Neutrophil (primary cell): Measurements from ENCODE around the gene FEZF1.

ENCODE experiments used
- H3K27ac ChIP-seq: fragments of 200-600 bp; sonication (generic); 2 replicates; pipeline ENCODE4 v1.5.1; 2016; ENCODE audit warnings: mild to moderate bottlenecking, moderate library complexity
- H3K27me3 ChIP-seq: fragments of 200-600 bp; sonication (generic); 2 replicates; pipeline ENCODE4 v1.6.0; 2016; ENCODE audit warnings: mild to moderate bottlenecking
- H3K36me3 ChIP-seq: fragments of 200-600 bp; sonication (generic); 2 replicates; pipeline ENCODE4 v1.5.1; 2017
- H3K4me1 ChIP-seq, 2 experiments: fragments of 200-600 bp in 1 of 2; sonication (generic) in 1 of 2; 1 replicate in 1 of 2; 2 replicates in 1 of 2; pipeline versions ENCODE4 v1.5.1 to v1.6.1; 2013 to 2016; ENCODE audit warnings: low read depth in 1 of 2, low read length in 1 of 2, mild to moderate bottlenecking in 1 of 2, moderate library complexity in 1 of 2; ENCODE audit not compliant: control insufficient read depth in 1 of 2, insufficient read depth in 1 of 2
- H3K4me3 ChIP-seq, 2 experiments: fragments of 200-600 bp in 1 of 2; sonication (generic) in 1 of 2; 1 replicate in 1 of 2; 2 replicates in 1 of 2; pipeline ENCODE4 v1.5.1; 2013 to 2016; ENCODE audit warnings: low read depth in 1 of 2, low read length in 1 of 2, mild to moderate bottlenecking in 1 of 2, moderate library complexity in 1 of 2
- H3K9me3 ChIP-seq: fragments of 200-600 bp; sonication (generic); 2 replicates; pipeline ENCODE4 v1.5.1; 2016
- TF ChIP-seq, protein P1 (sequence below): fragments of 200-600 bp; sonication (generic); IDR thresholded peaks from 2 replicates; pipeline ENCODE4 v1.5.1; 2016; ENCODE audit warnings: antibody characterized with exemption

The FEZF1 gene

DNA sequence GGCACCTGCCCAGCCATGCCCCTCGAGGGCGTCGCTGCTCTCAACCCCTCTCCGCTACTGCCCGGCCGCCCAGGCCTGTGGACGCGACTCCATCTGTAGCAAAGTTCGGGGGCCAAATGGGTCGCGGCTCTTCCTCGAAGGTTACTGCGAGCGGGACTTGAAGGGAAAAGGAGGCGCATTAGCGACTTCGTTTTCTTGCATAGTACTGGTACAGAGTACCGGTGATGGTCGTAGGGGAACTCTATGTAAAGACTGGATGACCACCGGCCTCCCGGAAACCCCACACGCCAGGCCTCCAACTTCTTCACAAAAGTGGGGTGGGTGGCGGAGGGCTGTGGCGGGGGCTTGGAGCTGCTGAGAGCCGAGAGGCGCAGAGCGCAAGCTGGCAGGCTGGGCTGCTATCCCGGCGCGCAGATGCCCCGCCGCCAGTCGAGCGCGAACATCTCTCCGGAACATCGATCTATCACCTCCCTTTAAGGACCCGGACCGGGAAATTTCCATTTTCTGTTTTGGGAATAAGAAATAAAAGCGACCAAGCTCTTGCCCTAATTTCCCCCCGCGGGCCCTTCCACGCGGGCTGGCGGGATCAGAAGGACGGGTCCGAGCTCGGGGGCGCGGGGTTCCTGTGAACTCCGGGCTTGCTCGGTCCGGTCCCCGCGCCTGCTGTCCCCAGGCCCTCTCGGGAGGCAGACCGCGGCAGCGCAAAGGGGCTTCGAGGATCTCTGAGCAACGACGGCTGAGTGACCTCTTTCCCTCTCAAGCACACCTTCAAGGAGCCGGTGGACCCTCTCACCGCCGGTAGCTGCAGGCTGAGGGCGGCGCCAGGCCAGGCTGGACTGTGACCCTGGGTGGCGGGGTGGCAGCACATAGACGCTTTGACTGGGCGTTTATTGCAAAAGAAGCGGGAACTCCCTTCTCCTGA, 12.2 kb upstream of the FEZF1 start:
- no peaks in the 10 kb centered on the region for H3K9me3 ChIP-seq
- H3K27ac ChIP-seq, result no peak overlapping the region
- H3K4me1 ChIP-seq, result no peaks in the 10 kb centered on the region
- no peak overlapping the region for H3K4me3 ChIP-seq
- H3K36me3 ChIP-seq, result no peaks in the 10 kb centered on the region
- peaks cover 78% of the 10 kb centered on the region for H3K27me3 ChIP-seq
- TF ChIP-seq, protein P1, sequence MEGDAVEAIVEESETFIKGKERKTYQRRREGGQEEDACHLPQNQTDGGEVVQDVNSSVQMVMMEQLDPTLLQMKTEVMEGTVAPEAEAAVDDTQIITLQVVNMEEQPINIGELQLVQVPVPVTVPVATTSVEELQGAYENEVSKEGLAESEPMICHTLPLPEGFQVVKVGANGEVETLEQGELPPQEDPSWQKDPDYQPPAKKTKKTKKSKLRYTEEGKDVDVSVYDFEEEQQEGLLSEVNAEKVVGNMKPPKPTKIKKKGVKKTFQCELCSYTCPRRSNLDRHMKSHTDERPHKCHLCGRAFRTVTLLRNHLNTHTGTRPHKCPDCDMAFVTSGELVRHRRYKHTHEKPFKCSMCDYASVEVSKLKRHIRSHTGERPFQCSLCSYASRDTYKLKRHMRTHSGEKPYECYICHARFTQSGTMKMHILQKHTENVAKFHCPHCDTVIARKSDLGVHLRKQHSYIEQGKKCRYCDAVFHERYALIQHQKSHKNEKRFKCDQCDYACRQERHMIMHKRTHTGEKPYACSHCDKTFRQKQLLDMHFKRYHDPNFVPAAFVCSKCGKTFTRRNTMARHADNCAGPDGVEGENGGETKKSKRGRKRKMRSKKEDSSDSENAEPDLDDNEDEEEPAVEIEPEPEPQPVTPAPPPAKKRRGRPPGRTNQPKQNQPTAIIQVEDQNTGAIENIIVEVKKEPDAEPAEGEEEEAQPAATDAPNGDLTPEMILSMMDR, result no peak

DNA sequence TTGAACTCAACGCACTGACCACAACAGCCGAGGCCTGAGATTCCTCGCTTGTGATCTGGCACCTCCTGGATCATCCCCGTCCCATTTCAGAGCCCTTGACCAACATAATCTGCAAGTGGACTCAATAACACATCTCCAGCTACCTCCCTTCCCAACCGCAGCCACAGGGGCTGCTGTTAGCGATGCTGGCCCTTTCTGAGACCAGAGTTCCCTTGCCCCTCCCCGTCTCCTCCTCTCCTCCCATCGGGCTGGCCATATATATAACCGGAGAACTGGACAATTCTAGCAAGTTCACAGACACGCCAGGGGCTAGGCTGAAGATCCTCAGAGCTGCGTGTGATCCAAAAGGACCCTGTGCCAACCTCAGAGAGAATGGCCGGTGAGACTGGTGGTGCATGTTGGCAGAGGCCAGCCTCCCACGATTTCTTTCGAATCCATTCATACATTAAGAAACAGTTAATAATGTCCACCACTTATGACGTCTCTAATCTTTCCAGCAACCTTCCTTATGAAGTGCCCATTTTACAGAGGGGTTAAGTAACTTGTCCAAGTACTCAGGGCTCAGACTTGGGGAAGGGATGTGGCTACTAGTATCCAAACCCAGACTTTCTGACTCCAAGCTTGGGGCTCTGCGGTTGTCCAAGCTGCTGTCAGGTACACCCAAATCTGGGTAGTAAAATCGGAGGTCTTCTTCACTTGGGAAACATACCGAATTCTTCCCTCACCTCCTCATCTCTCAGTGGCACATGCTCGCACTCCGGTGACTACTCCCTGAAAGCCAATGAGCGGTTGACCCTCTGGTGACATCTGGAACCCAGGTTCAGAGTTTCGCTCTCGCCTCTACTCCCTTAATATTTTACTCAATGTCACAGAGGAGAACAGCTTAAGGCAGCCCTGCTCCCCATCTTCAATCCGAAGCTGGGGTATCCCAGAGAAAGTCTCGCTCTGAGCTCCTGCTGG, 11.2 kb upstream of the FEZF1 start:
- H3K27me3 ChIP-seq, result peaks cover 88% of the 10 kb centered on the region
- TF ChIP-seq, protein P1, result no peak

DNA sequence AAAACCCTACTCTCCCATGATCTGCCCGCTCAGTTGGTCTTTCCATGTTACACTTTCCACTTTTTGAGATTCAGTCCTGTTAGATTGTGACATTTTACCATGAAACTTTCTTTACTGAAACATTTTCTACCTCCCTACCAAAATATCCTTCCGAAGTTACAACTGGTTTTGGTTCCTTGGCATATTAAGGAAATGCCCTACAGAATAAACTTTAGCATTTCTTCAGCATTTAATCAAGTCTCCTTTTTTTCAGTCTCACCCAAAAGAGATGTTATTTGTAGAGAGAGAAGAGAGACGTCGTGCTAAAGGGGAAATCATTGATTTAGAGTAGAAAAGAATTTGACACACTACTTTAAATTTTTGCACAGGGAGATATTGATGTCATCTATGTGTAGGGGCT, 9.7 kb upstream of the FEZF1 start:
- no peaks in the 10 kb centered on the region for H3K4me1 ChIP-seq

More for the DNA sequence above, 11.2 kb upstream of the FEZF1 start:
- Histone ChIP-seq H3K36me3 (no peaks in the 10 kb centered on the region), H3K9me3 (no peaks in the 10 kb centered on the region), H3K4me1 (no peaks in the 10 kb centered on the region), H3K4me3 (no peak overlapping the region), H3K27ac (no peak overlapping the region)

DNA sequence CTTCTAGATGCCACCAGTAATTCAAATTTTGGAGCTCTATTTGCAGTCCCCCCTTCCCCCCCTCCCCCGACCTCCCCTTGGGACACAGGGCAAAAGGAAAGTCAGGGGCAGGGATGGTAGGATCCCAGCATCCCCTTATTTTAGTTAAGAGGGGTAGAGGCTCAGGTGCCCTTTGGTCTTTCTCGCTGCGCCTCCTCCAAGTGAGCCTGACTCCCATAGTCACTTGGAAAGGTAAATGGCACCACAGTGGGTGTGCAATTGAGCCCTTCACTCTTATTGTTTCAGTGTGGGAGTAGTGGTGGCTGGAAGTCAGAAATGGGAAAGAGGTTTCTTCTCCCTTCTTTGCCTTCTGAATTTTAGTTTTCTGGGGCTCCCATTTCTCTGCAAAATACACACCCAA, 8.2 kb upstream of the FEZF1 start:
- Histone ChIP-seq H3K27ac (no peak overlapping the region), H3K4me3 (no peak overlapping the region), H3K27me3 (peaks cover 100% of the 10 kb centered on the region), H3K36me3 (no peaks in the 10 kb centered on the region), H3K9me3 (no peaks in the 10 kb centered on the region), H3K4me1 (no peaks in the 10 kb centered on the region)
- TF ChIP-seq, protein P1, result no peak

More for the DNA sequence above, 9.7 kb upstream of the FEZF1 start:
- H3K27me3 ChIP-seq, result peaks cover 100% of the 10 kb centered on the region
- TF ChIP-seq, protein P1, result no peak
- H3K27ac ChIP-seq, result no peak overlapping the region
- H3K4me3 ChIP-seq, result no peak overlapping the region
- no peaks in the 10 kb centered on the region for H3K9me3 ChIP-seq
- no peaks in the 10 kb centered on the region for H3K36me3 ChIP-seq

DNA sequence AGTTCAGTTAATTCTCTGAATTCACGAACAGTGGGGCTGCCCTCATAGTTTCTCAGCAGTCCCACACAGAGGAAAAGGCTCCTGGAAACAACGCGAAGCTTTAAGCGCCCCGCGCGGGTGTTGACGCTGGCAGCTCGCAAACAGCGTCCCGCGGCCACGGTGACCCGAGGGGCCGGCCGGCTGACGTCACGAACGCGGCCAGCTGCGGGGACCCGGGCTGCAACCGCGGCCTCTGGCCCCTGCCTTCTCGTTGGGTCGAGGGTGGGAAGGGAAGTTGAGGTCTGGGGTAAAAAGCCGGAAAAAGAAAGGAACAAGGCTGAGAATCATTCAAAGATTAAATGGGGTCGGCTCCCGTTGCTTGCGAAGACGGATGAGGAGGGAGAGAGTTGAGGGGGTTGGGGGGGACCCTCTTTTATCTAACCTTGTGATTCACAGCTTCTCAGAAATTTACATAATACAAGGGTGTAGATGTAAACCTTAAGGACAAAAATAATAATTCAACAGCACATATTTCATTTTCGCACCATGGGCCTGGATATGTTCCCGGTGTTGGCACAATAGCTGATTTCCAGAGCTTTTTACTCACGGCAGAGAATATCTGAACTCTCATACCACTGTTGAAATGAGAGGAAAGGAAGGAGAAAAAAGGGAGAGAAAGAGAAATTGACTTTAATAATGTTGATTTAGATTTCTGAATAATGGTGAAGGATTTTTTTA, 7.3 kb upstream of the FEZF1 start:
- TF ChIP-seq, protein P1, result no peak
- Histone ChIP-seq H3K4me3 (no peak overlapping the region), H3K27me3 (peaks cover 100% of the 10 kb centered on the region), H3K36me3 (no peaks in the 10 kb centered on the region), H3K27ac (no peak overlapping the region), H3K4me1 (no peaks in the 10 kb centered on the region), H3K9me3 (no peaks in the 10 kb centered on the region)
